PC-9 (cell line): ENCODE data around the gene DHX16. TPM values are rescaled to one million over a fixed set of nuclear protein-coding genes. Genes with fewer than 3 reads are reported as not detected.
A peak's percentile ranks its signal among the peaks of the same experiment; 100 is the strongest.

ENCODE experiments used
- BruUV-seq: library from RNA; stranded (reverse); fragments of 400-500 nt; replicated peaks from 2 replicates; lab custom pipeline; 2021; lab: Mats Ljungman, UMichigan
- CTCF ChIA-PET: fragments of 300-600 bp; sonication (Branson Sonifier 250); formaldehyde crosslinking; loops from one replicate; lab custom pipeline; 2022; ENCODE audit warnings: antibody characterized with exemption; lab: Charles Lee
- POLR2A ChIA-PET: fragments of 300-600 bp; sonication (Branson Sonifier 250); formaldehyde crosslinking; loops from one replicate; lab custom pipeline; 2022; ENCODE audit warnings: antibody characterized with exemption; ENCODE audit not compliant: unreplicated experiment; lab: Charles Lee
- DNase-seq, 2 experiments: peaks; one replicate each; pipeline versions ENCODE4 v3.0.0 to v3.0.0-alpha.2; 2015 to 2022; ENCODE audit warnings: mixed read lengths in 1 of 2
- H2AFZ ChIP-seq: fragments of 200-600 bp; sonication (generic); 2 replicates; pipeline ENCODE4 v1.8.1; 2017; ENCODE audit warnings: antibody characterized with exemption
- H3F3A ChIP-seq: fragments of 200-600 bp; sonication (generic); 2 replicates; pipeline ENCODE4 v1.8.1; 2017; ENCODE audit warnings: antibody characterized with exemption, mild to moderate bottlenecking, low read depth; ENCODE audit not compliant: insufficient read depth
- H3K27ac ChIP-seq: fragments of 200-600 bp; sonication (generic); 2 replicates; pipeline ENCODE4 v1.6.1; 2016; ENCODE audit warnings: mixed run types
- H3K27me3 ChIP-seq: fragments of 200-600 bp; sonication (generic); 2 replicates; pipeline ENCODE4 v1.6.1; 2016; ENCODE audit warnings: low read depth, mixed run types; ENCODE audit not compliant: insufficient read depth
- H3K36me3 ChIP-seq: fragments of 200-600 bp; sonication (generic); 2 replicates; pipeline ENCODE4 v1.6.1; 2016; ENCODE audit warnings: low read depth, mixed run types
- H3K4me1 ChIP-seq: fragments of 200-600 bp; sonication (generic); replicated peaks from 2 replicates; pipeline ENCODE4 v1.6.1; 2016; ENCODE audit warnings: mixed run types; ENCODE audit not compliant: insufficient read depth
- H3K4me2 ChIP-seq: fragments of 200-600 bp; sonication (generic); 2 replicates; pipeline ENCODE4 v1.6.1; 2017; ENCODE audit warnings: mixed run types
- H3K4me3 ChIP-seq: fragments of 200-600 bp; sonication (generic); 2 replicates; pipeline ENCODE4 v1.6.1; 2016; ENCODE audit warnings: mixed run types
- H3K79me2 ChIP-seq: fragments of 200-600 bp; sonication (generic); 2 replicates; pipeline ENCODE4 v1.6.1; 2017; ENCODE audit warnings: low read depth, mixed run types
- H3K9me2 ChIP-seq: fragments of 200-600 bp; sonication (generic); 2 replicates; pipeline ENCODE4 v1.8.1; 2017; ENCODE audit warnings: mild to moderate bottlenecking; ENCODE audit not compliant: insufficient read depth
- H3K9me3 ChIP-seq: fragments of 200-600 bp; sonication (generic); 2 replicates; pipeline ENCODE4 v1.8.1; 2016; ENCODE audit warnings: low read depth; ENCODE audit not compliant: insufficient read depth
- H4K20me1 ChIP-seq: fragments of 200-600 bp; sonication (generic); 2 replicates; pipeline ENCODE4 v1.8.1; 2017; ENCODE audit not compliant: insufficient read depth
- CTCF ChIP-seq: fragments of 200-600 bp; sonication (generic); conservative IDR thresholded peaks from 2 replicates; pipeline ENCODE4 v1.6.1; 2017; ENCODE audit warnings: mixed run types, antibody characterized with exemption, mild to moderate bottlenecking, moderate library complexity
- EZH2 ChIP-seq: fragments of 200-600 bp; sonication (generic); IDR thresholded peaks from 2 replicates; pipeline ENCODE4 v1.8.0; 2017; ENCODE audit warnings: antibody characterized with exemption, low read depth
- intact Hi-C: fragments of 100-400 bp; cut with micrococcal nuclease; formaldehyde crosslinking; loops from one replicate; pipeline ENCODE4 v1.10.0; 2022; ENCODE audit not compliant: unreplicated experiment
- total RNA-seq: library from RNA; stranded (reverse); gene quantifications from 2 replicates; pipeline ENCODE4 v1.2.3, GENCODE V29; 2021

DHX16 gene
- total RNA-seq, 1 experiment from 2014 or later = 43.5 TPM

GRCh38 chr6:30654798-30655742 lies 17.7 kb downstream of the DHX16 start:
- Histone ChIP-seq H4K20me1 (no peaks in the 10 kb centered on the region), H3K27ac (no peak overlapping the region), H3K27me3 (no peaks in the 10 kb centered on the region), H3K4me3 (no peak overlapping the region), H3K4me1 (no peaks in the 10 kb centered on the region), H3K4me2 (no peak overlapping the region), H3F3A (peaks cover 24% of the 10 kb centered on the region; the same call in 1 of the 2 replicates), H3K9me3 (no peaks in the 10 kb centered on the region), H3K36me3 (peaks cover 18% of the 10 kb centered on the region), H3K9me2 (no peaks in the 10 kb centered on the region), H2AFZ (no peak overlapping the region), H3K79me2 (no peaks in the 10 kb centered on the region)
- ChIA-PET CTCF (no interaction called here), POLR2A (no interaction called here)
- TF ChIP-seq CTCF = no peak
- no peak for TF ChIP-seq EZH2
- no peak for DNase-seq
- intact Hi-C loops = no loop called here
- BruUV-seq = no TSS peak

- Histone ChIP-seq H3K4me3 (no peak overlapping the region), H3K9me3 (no peaks in the 10 kb centered on the region), H3K4me1 (peaks cover 6% of the 10 kb centered on the region), H3K27me3 (no peaks in the 10 kb centered on the region), H3K36me3 (peaks cover 13% of the 10 kb centered on the region), H3F3A (peaks cover 28% of the 10 kb centered on the region; the same call in 1 of the 2 replicates), H3K27ac (no peak overlapping the region), H2AFZ (no peak overlapping the region), H4K20me1 (peaks cover 4% of the 10 kb centered on the region; the same call in 1 of the 2 replicates), H3K79me2 (peaks cover 26% of the 10 kb centered on the region), H3K9me2 (no peaks in the 10 kb centered on the region), H3K4me2 (no peak overlapping the region)
- intact Hi-C loops = no loop called here
- no TSS peak for BruUV-seq
- no peak for DNase-seq
- no peak for TF ChIP-seq CTCF
- TF ChIP-seq EZH2 = no peak
- ChIA-PET CTCF (interaction anchor here (0.6 kb wide), 1 partner anchor 15 kb away, joined by 4 read pairs; no protein-coding TSS in a partner anchor), POLR2A (no interaction called here)
Measured at GRCh38 chr6:30651143-30651542, 21.7 kb downstream of the DHX16 start.

- ChIA-PET POLR2A (interaction anchor here (0.7 to 0.9 kb wide), 2 partner anchors 57 to 91 kb away, joined by 3 to 5 read pairs; no protein-coding TSS in a partner anchor), CTCF (no interaction called here)
- TF ChIP-seq EZH2 = no peak
- Histone ChIP-seq H3K27ac (peak overlapping the region; percentile 39; the same call in 1 of the 2 replicates), H3K9me2 (no peaks in the 10 kb centered on the region), H3K4me2 (peak overlapping the region; percentile 96), H3K4me3 (peak overlapping the region; percentile 91), H4K20me1 (peaks cover 4% of the 10 kb centered on the region; the same call in 1 of the 2 replicates), H3K4me1 (peaks cover 8% of the 10 kb centered on the region), H3K27me3 (no peaks in the 10 kb centered on the region), H3K36me3 (peaks cover 10% of the 10 kb centered on the region; the same call in 1 of the 2 replicates), H3K79me2 (peaks cover 31% of the 10 kb centered on the region), H2AFZ (peak overlapping the region; percentile 98), H3F3A (peaks cover 23% of the 10 kb centered on the region; the same call in 1 of the 2 replicates), H3K9me3 (no peaks in the 10 kb centered on the region)
- TSS peak; percentile 41 for BruUV-seq
- intact Hi-C loops = no loop called here
- DNase-seq = peak; percentile 43 to 78
Measured at GRCh38 chr6:30647242-30648116, 25.3 kb downstream of the DHX16 start.
